NOMO-1 treated with DMSO at 0.1 percent for 48 hours (cell line): ENCODE results near the gene STAU1.
"Not testable (repeated sequence)": the region's sequence is repeated elsewhere in the genome, so short reads cannot be mapped to it uniquely, and the experiment has no call there.

Experiments used
- DNase-seq: peaks from one replicate; lab custom pipeline; 2025; ENCODE audit not compliant: unreplicated experiment; lab: John Stamatoyannopoulos, UW

The STAU1 gene

DNA sequence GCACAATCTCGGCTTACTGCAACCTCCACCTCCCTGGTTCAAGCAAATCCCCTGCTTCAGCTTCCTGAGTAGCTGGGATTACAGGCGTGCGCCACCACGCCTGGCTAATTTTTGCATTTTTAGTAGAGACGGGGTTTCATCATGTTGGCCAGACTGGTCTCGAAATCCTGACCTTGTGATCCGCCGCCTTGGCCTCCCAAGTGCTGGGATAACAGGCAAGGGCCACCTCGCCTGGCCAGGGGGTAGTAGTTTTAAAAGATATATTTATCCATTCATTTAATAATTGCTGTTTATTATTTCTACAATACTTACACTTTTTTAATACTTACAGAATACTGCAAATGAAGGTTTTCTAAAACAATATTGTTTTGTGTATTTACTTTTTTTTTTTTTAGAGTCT, 15.6 kb upstream of the STAU1 start:
- no peak for DNase-seq

GRCh38 chr20:49203011-49203410, 14.9 kb upstream of the STAU1 start:
- DNase-seq, result no peak

DNA sequence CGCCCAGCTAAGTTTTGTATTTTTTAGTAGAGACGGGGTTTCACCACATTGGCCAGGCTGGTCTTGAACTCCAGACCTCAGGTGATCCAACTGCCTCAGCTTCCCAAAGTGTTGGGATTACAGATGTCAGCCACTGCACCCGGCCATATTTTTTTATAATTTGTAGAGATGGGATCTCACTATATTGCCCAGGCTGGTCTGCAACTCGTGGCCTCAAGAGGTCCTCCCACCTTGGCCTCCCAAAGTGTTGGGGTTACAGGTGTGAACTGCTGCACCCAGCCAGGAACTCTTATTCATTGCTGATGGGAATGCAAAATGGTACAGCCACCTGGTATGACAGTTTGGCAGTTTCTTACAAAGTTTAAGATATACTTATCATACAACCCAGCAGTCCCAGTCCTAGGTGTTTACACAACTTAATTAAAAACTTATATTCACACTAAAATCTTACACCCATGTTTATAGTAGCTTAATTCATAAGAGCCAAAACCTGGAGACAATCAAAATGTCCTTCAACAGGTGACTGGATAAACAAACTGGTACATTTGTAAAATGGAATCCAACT, 11.7 kb upstream of the STAU1 start:
- no peak for DNase-seq

GRCh38 chr20:49192944-49193518, 4.9 kb upstream of the STAU1 start:
- DNase-seq, result not testable (repeated sequence)

DNA sequence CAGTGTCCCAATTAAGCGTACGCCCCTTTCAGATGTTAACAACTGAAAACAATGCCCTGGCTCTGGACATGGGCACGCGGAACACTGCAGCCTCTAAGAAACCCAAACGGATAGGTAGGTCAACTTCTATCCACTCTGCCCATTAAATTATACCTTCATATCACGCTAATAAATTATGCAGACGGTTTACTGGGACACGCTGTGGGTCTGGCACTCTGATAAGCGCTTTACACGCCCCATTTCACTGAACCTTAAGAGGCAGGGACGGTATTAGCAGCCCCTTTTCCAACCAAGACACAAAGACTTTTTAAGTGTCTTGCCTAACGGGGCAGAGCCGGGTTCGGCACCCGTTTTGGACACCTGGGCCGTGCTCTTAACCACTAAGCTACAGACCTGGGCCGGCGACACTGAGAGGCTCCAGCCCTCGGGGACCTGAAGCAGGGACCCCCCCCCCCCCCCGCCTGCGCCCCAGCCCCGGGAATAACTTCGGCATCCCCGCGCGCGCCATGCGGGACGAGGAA, 744 bp downstream of the STAU1 start:
- peak; percentile 26 for DNase-seq

DNA sequence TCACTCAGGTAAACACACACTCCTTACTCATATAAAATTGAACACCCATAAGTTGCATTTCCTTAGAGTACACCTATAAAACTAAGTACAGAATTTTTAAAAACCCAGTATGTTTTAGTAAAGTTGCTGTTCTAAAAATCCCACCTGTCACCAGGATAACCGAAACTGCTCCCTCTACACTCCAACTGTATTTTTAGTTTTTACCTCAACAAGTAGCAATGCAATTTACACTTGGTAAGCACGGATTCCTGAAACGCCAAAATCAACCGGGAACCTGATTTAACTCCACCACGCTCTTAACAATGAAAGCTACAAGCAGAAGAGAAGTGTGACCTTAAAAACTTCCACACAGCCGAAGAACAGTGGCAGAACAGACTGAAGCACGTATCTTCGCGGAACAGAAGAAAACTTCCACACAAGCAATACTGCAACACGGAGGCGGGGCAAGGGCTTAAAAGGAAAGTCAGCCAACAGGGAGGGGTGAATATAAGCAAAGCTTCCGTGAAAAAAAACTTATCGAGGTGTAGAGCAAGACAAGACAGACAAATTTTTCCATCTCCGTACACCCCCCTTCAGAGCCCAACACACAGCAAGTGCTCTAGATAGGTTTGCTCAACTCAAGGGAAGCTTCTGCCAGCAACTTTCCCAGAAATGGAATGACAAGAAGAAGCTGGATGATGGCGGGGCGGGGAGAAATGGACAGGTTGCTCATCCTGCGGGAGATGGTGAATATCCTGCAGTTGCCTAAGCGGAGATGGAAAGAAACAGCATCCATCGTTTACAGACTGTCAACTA, 1.4 kb downstream of the STAU1 start:
- DNase-seq, result peak; percentile 72

GRCh38 chr20:49185071-49185761, 2.9 kb downstream of the STAU1 start:
- no peak for DNase-seq

DNA sequence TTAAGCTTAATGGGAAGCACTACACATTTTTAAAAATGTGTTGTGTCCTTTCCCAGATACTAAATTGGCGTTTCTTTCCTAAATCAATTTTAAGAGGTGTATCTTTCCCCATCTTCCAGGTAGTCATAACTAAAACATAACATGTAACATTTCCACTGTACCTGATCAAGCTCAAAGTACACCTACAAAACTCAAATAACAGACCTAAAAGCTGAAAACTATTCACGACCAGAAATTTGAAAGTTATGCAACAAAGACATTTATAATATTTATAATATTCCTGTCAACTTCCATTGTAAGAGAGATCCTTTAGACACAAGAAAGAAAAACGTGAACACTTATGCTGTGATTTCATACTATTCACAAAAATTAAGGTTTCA, 3.5 kb downstream of the STAU1 start:
- no peak for DNase-seq

DNA sequence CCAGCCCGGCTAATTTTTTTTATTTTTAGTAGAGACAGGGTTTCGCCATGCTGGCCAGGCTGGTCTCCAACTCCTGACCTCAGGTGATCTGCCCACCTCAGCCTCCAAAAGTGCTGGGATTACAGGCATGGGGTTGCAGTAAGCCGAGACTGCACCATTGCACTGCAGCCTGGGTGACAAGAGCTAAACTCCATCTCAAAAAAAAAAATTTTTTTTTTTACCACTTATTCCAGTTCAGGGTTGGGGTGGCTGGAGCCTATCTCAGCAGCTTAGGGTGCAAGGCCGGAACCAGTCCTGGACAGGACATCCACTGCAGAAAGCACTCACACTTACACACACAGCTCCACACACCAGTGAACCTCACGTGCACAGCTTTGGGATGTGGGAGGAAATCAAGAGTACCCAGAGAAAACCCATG, 4.0 kb downstream of the STAU1 start:
- not testable (repeated sequence) for DNase-seq

DNA sequence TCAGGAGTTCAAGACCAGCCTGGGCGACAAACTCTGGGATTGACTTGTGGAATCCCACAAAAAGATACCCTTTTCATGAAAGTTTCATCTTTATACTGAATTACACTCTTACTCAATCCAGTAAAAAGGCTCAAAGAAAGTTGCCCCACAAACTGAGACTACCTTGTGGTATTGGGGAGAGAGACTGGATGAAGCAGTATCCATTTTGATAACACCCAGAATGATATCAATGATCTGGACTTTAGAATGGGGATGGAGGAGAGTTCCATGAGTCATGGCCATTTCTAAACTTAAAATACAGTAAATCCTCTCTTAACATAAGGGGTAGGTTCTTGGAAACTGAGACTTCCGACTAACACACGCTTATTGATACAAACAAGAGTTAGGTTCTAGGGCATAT, 4.7 kb downstream of the STAU1 start:
- no peak for DNase-seq

- no peak for DNase-seq
Measured at GRCh38 chr20:49181265-49181877, 6.8 kb downstream of the STAU1 start.

GRCh38 chr20:49179368-49180277, 8.5 kb downstream of the STAU1 start:
- DNase-seq, result no peak

DNA sequence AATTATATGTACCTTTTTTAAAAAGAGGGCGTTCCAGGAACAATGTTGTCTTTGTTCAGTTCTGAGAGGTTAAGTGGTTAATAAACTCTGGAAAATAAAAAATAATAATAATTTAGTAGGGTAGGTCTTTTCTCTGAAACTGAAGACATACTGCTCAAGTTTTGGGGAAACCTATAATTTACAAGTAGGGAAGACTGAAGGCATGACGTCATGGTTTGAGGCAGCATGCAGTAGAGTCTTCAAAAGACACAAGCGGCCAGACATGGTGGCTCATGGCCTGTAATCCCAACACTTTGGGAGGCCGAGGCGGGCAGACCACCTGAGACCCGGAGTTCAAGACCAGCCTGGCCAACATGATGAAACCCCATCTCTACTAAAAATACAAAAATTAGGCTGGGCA, 14.0 kb downstream of the STAU1 start:
- no peak for DNase-seq

DNA sequence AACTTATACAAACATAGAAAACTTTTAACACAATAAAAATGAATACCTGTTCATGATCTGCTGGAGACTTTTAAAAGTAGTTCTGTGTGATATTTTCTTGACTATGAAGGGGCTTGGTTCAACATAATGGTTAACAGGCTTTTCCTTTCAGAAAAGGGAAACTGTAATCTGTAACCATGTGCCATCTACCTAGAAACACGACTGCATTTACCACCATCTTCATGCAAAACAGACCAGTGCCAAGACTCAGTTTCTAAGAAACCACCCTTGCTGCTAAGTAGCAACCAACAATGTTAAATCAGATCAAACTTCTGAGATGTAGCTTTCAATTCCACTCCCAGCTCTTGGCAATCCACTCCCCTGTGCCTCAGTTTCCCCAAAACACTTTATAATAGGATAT, 15.7 kb downstream of the STAU1 start:
- no peak for DNase-seq

DNA sequence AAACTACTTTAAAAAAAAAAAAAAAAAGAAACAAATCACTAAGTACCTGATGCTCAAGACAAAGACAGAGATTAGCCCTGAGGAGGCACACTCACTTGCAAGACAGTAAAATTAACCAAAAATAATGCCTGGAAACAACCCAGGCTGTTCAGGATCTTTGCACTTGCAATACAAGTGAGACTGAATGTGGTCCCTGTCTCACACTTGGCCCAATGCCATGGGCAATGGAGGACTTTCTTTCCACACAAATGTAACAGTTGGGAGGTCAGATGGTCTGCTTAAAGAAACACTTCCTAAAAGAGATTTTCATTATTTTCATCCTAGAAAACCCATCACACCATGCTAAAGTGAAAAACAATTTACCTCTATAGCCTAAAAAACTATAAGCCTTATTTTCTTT, 16.2 kb downstream of the STAU1 start:
- no peak for DNase-seq

DNA sequence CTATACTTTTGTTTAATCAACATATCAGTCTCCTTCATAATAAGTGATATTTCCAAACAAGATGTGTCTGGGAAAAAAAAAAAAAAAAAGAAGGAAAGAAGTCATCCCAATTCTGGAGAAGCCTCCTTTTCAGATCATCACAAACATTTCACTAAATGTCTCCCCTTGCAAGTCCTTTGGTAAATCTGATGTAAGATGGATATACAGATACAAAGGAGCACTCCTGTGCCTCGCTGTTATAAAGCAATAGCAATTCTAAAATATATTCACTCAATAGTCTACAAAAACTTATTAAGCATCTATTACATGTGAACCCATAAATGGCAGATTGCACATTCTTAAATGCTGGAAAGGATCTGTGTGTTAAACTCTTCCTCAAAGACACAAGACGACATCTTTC, 17.4 kb downstream of the STAU1 start:
- DNase-seq, result no peak

DNA sequence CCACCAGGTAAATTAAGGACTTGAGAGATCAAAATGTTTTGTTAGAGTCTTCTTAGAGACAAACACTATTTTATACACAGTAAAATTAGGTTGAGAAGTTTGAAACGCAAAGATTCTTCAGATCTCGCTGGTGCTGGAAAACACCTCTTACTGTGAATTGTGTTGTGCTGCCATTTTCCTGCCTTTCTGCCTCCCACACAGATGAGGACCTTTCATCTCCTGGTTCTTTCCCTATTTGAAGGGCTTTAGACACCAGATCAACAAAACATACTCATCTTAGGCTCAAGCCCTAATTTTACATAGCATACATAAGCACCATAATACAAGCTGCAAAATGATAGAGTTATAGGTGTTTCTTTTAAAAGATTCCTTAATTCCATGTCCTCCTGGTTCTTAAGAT, 18.6 kb downstream of the STAU1 start:
- DNase-seq, result no peak

GRCh38 chr20:49168864-49169263, 19.3 kb downstream of the STAU1 start:
- not testable (repeated sequence) for DNase-seq

GRCh38 chr20:49167811-49168507, 20.2 kb downstream of the STAU1 start:
- no peak for DNase-seq
